ENCODE data around the gene AHNAK2. TPM values are rescaled to one million over a fixed set of nuclear protein-coding genes. Genes with fewer than 3 reads are reported as not detected.

AHNAK2 gene
- total and polyA plus RNA-seq, 2 experiments from 2014 or later = 17.8 to 78.0 TPM

DNA sequence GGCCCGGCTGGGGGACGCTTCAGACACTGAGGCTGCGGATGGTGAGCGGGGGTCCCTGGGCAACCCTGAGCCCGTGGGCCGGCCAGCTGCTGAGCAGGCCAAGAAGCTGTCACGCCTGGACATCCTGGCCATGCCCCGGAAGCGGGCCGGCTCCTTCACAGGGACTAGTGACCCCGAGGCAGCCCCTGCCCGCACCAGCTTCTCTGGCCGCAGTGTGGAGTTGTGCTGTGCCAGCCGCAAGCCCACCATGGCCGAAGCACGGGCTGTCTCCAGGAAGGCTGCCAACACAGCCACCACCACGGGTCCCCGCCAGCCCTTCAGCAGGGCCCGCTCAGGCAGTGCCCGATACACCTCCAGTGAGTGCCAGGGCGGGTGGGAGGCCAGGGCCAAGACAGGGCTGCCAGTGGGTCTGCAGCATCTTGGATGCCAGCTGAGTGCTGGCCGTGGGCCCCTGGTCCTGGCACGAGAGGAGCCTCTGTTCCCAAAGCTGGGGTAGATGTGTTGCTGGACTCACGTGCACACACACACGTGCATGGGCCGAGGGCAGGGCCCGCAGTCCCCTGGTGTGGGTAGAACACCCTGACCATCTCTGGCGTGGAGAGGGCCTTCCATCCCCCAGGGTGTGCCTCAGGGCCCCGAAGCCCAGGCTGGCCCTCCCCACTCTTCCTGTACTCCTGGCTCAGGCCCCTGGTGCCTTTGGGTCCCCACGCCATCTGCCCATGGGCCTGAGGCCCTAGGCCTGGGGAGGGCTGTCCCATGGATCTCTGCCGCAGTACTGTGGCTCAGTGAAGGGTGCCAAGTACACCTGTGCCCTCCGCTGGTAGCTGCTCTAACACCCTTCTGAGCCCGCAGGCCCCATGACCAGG is 90.3 kb downstream of the AHNAK2 start:
- TF ChIP-seq, protein P1, sequence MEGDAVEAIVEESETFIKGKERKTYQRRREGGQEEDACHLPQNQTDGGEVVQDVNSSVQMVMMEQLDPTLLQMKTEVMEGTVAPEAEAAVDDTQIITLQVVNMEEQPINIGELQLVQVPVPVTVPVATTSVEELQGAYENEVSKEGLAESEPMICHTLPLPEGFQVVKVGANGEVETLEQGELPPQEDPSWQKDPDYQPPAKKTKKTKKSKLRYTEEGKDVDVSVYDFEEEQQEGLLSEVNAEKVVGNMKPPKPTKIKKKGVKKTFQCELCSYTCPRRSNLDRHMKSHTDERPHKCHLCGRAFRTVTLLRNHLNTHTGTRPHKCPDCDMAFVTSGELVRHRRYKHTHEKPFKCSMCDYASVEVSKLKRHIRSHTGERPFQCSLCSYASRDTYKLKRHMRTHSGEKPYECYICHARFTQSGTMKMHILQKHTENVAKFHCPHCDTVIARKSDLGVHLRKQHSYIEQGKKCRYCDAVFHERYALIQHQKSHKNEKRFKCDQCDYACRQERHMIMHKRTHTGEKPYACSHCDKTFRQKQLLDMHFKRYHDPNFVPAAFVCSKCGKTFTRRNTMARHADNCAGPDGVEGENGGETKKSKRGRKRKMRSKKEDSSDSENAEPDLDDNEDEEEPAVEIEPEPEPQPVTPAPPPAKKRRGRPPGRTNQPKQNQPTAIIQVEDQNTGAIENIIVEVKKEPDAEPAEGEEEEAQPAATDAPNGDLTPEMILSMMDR (IDR thresholded peaks at IDR 0.05; ENCODE audit: low read depth, low read length) = no peak
- Histone ChIP-seq H3K4me3 (no peak overlapping the region), H3K9me3 (ENCODE audit: low read depth) (no peaks in the 10 kb centered on the region), H3K27me3 (no peaks in the 10 kb centered on the region), H3K36me3 (peaks cover 15% of the 10 kb centered on the region), H3K4me1 (ENCODE audit: low read depth) (no peaks in the 10 kb centered on the region), H3K27ac (no peak overlapping the region)
- no peak for DNase-seq (ENCODE audit: low read depth in 1 of 2, low spot score in 1 of 2)

Other genes with a start within 250 kb of the AHNAK2 start
- gene SIVA1, start 225.2 kb downstream of the AHNAK2 start, total RNA-seq = 217 and 278 TPM in 2 replicates
- gene SIVA1, start 225.2 kb downstream of the AHNAK2 start, polyA plus RNA-seq = 124 and 145 TPM in 2 replicates
- 173 and 190 TPM in 2 replicates for gene AKT1, start 182.6 kb downstream of the AHNAK2 start, total RNA-seq
- gene AKT1, start 182.6 kb downstream of the AHNAK2 start, polyA plus RNA-seq = 218 and 242 TPM in 2 replicates
- gene ZBTB42, start 177.3 kb downstream of the AHNAK2 start, total RNA-seq = 14.4 and 26.4 TPM in 2 replicates
- 7.6 and 9.6 TPM in 2 replicates for gene ZBTB42, start 177.3 kb downstream of the AHNAK2 start, polyA plus RNA-seq
- gene CEP170B, start 113.1 kb downstream of the AHNAK2 start, total RNA-seq = 26.5 and 39.5 TPM in 2 replicates
- 8.3 and 8.8 TPM in 2 replicates for gene CEP170B, start 113.1 kb downstream of the AHNAK2 start, polyA plus RNA-seq
- gene PLD4, start 53.5 kb downstream of the AHNAK2 start, total RNA-seq = 0.11 and 0.54 TPM in 2 replicates
- gene PLD4, start 53.5 kb downstream of the AHNAK2 start, polyA plus RNA-seq = 0.07 and 1.7 TPM in 2 replicates
- 15.5 and 20.9 TPM in 2 replicates for gene CLBA1, start 7.4 kb upstream of the AHNAK2 start, total RNA-seq
- 13.4 and 20.4 TPM in 2 replicates for gene CLBA1, start 7.4 kb upstream of the AHNAK2 start, polyA plus RNA-seq
- 36.7 and 47.7 TPM in 2 replicates for gene CDCA4, start 42.7 kb upstream of the AHNAK2 start, total RNA-seq
- 34.5 and 46.0 TPM in 2 replicates for gene CDCA4, start 42.7 kb upstream of the AHNAK2 start, polyA plus RNA-seq
- 1.2 and 2.0 TPM in 2 replicates for gene GPR132, start 87.1 kb upstream of the AHNAK2 start, total RNA-seq
- gene GPR132, start 87.1 kb upstream of the AHNAK2 start, polyA plus RNA-seq = 1.0 TPM in 2 replicates
- gene JAG2, start 190.4 kb upstream of the AHNAK2 start, total RNA-seq = 23.1 and 30.7 TPM in 2 replicates
- 12.4 and 21.1 TPM in 2 replicates for gene JAG2, start 190.4 kb upstream of the AHNAK2 start, polyA plus RNA-seq
- 33.2 and 41.3 TPM in 2 replicates for gene NUDT14, start 202.9 kb upstream of the AHNAK2 start, total RNA-seq
- 64.3 and 74.4 TPM in 2 replicates for gene NUDT14, start 202.9 kb upstream of the AHNAK2 start, polyA plus RNA-seq

Data from cardiac muscle cell (in vitro differentiated cells and primary cell).